Colonic mucosa (tissue), 4 donors: Measurements from ENCODE around the gene ABCA4. TPM values are rescaled to one million over a fixed set of nuclear protein-coding genes. Genes with fewer than 3 reads are reported as not detected.

Experiments
- DNase-seq: peaks from one replicate; pipeline ENCODE4 v3.0.0-alpha.2; 2020
- H3K27ac ChIP-seq: fragments of 200-600 bp; one replicate; pipeline ENCODE4 v1.8.0; 2021
- H3K27me3 ChIP-seq: fragments of 200-600 bp; one replicate; pipeline ENCODE4 v1.8.0; 2021
- H3K36me3 ChIP-seq: fragments of 200-600 bp; one replicate; pipeline ENCODE4 v1.8.0; 2021
- H3K4me1 ChIP-seq: fragments of 200-600 bp; one replicate; pipeline ENCODE4 v1.8.0; 2021; ENCODE audit warnings: mild to moderate bottlenecking
- H3K4me3 ChIP-seq: fragments of 200-600 bp; one replicate; pipeline ENCODE4 v1.8.0; 2021
- H3K9ac ChIP-seq, 2 donors: one replicate each; pipeline ENCODE4 v1.7.0; 2013; ENCODE audit warnings: control low read depth in 2 of 2, low read depth in 2 of 2, low read length in 2 of 2
- H3K9me3 ChIP-seq: fragments of 200-600 bp; one replicate; pipeline ENCODE4 v1.8.0; 2021
- CTCF ChIP-seq: fragments of 200-600 bp; IDR thresholded peaks from one replicate; pipeline ENCODE4 v1.8.0; 2022; ENCODE audit warnings: antibody characterized with exemption, mild to moderate bottlenecking
- intact Hi-C: fragments of 100-400 bp; cut with DNase I; formaldehyde crosslinking; loops from one replicate; pipeline ENCODE4 v1.14.1; 2022
- total RNA-seq, 2 donors: library from RNA; stranded (reverse); fragmentation: NEBNext Ultra II Directional in 1 of 2; extraction: Animal tissue kit (Norgen Biotek cat#: 25700) in 1 of 2; gene quantifications; one replicate each; pipeline ENCODE4 v1.2.1, GENCODE V29; 2021
- donor health status: healthy.
- donor health status: DM: no; HTN: no; CAD: no.
- donor health status: DM: no; HTN: no; CAD: no.

Gene ABCA4
- total RNA-seq, 2 donors from 2014 or later, result 0.02 to 0.27 TPM

GRCh38 chr1:93964096-93964776 is 156.7 kb downstream of the ABCA4 start:
- no peak overlapping the region for H3K4me3 ChIP-seq
- H3K36me3 ChIP-seq, result no peaks in the 10 kb centered on the region
- intact Hi-C loops, result no loop called here
- DNase-seq, result no peak
- no peaks in the 10 kb centered on the region for H3K4me1 ChIP-seq
- H3K9ac ChIP-seq, result no peak overlapping the region
- H3K27ac ChIP-seq, result no peak overlapping the region
- H3K27me3 ChIP-seq, result no peaks in the 10 kb centered on the region
- no peaks in the 10 kb centered on the region for H3K9me3 ChIP-seq
- TF ChIP-seq CTCF, result no peak

GRCh38 chr1:93963585-93963984 is 157.4 kb downstream of the ABCA4 start:
- no peak overlapping the region for H3K9ac ChIP-seq
- H3K36me3 ChIP-seq, result no peaks in the 10 kb centered on the region
- no peaks in the 10 kb centered on the region for H3K9me3 ChIP-seq
- DNase-seq, result peak; percentile 47
- no peaks in the 10 kb centered on the region for H3K4me1 ChIP-seq
- no peak for TF ChIP-seq CTCF
- H3K4me3 ChIP-seq, result no peak overlapping the region
- H3K27me3 ChIP-seq, result no peaks in the 10 kb centered on the region
- H3K27ac ChIP-seq, result no peak overlapping the region
- intact Hi-C loops, result no loop called here

- DNase-seq, result no peak
- Histone ChIP-seq H3K27ac (no peak overlapping the region), H3K9ac (no peak overlapping the region), H3K4me1 (no peaks in the 10 kb centered on the region), H3K4me3 (no peak overlapping the region), H3K9me3 (no peaks in the 10 kb centered on the region), H3K36me3 (no peaks in the 10 kb centered on the region), H3K27me3 (no peaks in the 10 kb centered on the region)
- intact Hi-C loops, result no loop called here
- no peak for TF ChIP-seq CTCF
Observed at GRCh38 chr1:93961906-93962305, 159.0 kb downstream of the ABCA4 start.

DNA sequence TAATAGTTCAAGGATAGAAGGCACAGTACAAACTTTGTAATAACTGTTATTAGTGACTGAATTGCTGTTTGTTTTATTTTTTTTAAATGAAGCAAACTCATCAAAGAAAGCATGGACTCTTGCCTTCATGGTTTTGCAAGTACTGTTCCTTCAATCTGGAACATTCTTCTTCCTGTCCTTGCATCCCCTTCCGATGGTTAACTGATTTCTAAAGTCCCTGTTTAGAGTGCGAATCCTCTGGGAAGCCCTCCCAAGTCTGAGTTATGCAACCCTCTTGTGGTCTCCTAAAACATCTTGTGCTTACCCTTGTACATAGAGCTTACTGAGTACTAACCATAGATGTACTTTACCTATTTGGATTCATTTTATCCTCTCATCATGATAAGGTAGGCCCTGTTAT is 159.5 kb downstream of the ABCA4 start:
- Histone ChIP-seq H3K27ac (no peak overlapping the region), H3K4me1 (no peaks in the 10 kb centered on the region), H3K9ac (no peak overlapping the region), H3K27me3 (no peaks in the 10 kb centered on the region), H3K36me3 (no peaks in the 10 kb centered on the region), H3K4me3 (no peak overlapping the region), H3K9me3 (no peaks in the 10 kb centered on the region)
- no peak for TF ChIP-seq CTCF
- intact Hi-C loops, result no loop called here
- no peak for DNase-seq

DNA sequence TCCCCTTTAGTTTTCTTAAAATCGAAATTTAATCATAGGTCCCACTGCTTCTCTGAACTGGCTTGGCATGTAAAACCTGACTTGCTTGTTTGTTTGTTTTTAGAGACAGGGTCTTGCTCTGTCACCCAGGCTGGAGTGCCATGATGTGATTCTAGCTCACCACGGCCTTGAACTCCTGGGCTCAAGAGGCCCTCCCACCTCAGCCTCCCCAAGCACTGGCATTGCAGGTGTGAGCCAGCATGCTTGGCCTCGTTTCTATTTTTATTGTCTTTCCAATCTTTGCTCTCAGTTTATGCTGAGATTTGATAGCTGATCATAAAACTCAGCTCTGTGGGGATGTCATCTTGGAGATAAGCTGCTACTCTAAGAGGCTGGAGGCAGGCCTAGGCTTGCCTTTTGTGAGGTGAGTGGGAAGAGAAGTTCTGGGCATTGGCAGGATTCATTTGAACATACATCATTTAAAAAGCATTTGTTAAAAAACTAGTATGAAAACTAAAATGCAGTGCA is 160.3 kb downstream of the ABCA4 start:
- no peaks in the 10 kb centered on the region for H3K27me3 ChIP-seq
- no peak for TF ChIP-seq CTCF
- peak; percentile 61 for DNase-seq
- H3K4me1 ChIP-seq, result no peaks in the 10 kb centered on the region
- no peak overlapping the region for H3K9ac ChIP-seq
- H3K9me3 ChIP-seq, result no peaks in the 10 kb centered on the region
- H3K36me3 ChIP-seq, result no peaks in the 10 kb centered on the region
- intact Hi-C loops, result no loop called here
- no peak overlapping the region for H3K4me3 ChIP-seq
- H3K27ac ChIP-seq, result no peak overlapping the region
